GM21786 (cell line): ENCODE results near the gene SLC17A2.

Source experiments
- ATAC-seq: cut with Tn5 transposase; IDR thresholded peaks from one replicate; pipeline ENCODE4 v1.9.1; 2021; ENCODE audit not compliant: unreplicated experiment

SLC17A2 gene

DNA sequence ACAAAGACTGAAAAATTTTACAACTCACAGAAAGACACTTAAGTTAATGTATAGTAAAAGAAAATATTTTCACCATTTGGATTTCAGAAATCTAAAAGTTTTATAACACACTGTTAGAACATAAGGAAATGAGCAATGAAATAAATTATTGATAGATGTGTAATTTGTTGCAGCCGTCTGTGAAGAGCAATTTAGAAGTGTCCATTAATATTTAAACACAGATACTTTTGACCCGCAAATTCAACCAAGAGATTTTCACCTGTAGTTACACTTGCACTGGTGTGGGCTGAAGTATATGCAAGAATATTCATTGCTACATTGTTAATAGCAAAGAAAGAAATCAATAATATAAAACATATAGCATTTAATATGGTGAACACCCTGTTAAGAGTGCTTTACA is 41.9 kb downstream of the SLC17A2 start:
- ATAC-seq: no peak

DNA sequence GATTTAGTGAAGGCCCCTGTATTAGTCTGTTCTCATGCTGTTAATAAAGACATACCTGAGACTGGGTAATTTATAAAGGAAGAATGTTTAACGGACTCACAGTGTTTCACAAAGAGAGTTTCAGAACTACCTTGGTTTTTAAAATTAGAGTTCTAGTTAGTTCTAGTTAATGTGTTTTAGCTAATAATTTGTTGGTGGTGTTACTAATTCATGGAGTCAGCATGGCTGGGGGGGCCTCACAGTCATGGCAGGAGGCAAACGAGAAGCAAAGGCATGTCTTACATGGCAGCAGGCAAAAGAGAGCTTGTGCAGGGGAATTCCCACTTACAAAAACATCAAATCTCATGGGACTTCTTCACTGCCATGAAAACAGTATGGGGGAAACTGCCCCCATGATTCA is 44.4 kb downstream of the SLC17A2 start:
- ATAC-seq: no peak

DNA sequence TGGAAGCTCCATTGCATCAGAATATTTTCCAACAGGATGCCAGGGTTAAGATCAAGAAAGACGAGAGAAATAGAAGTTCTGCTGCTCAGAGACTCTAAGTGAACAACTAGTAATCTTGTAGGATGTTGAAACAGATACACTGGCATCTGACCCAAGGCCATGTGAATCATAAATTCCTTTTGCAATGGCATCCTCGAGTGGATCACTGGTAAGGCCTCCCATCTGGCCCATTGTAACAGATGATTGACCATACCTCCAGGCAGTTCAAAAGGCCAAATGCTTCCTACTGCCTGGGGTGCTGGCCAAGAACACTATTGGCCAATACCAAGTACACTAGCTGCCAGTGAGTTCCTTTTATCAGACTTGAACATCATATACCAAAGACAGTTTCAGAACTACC is 46.5 kb downstream of the SLC17A2 start:
- ATAC-seq: no peak

DNA sequence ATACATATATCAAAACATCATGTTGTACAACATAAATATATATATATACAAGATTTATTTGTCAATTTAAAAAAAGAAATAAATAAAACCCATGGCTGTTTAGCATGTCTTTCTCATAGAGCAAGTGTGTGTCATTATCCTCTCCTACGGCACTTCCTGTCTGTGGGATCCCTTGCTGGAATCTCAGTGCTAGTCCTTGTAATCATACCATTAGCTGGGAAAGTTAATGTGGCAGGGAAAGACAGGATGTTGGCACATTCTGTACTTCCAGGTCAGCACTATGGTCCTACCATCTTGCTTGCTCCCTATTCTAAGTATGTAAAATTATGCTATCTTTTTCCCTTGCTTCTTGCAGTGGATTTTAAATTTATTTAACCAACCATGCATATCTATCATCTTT is 47.0 kb downstream of the SLC17A2 start:
- ATAC-seq: no peak

DNA sequence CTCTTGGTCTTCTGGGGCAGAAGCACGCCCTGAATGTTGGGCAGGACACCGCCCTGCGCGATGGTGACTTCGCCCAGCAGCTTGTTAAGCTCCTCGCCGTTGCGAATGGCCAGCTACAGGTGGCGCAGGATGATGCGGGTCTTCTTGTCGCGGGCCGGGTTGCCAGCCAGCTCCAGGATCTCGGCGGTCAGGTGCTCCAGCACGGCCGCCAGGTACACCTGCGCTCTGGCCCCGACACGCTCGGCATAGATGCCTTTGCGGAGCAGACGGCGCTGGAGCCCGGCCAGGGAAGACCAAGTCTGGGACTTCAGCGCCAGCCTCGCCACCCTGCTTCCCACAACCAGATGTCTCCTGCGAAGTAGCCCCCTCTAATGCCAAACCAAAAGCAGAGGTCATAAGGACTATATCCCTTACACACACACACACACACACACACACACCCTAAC is 48.4 kb downstream of the SLC17A2 start:
- ATAC-seq: no peak

DNA sequence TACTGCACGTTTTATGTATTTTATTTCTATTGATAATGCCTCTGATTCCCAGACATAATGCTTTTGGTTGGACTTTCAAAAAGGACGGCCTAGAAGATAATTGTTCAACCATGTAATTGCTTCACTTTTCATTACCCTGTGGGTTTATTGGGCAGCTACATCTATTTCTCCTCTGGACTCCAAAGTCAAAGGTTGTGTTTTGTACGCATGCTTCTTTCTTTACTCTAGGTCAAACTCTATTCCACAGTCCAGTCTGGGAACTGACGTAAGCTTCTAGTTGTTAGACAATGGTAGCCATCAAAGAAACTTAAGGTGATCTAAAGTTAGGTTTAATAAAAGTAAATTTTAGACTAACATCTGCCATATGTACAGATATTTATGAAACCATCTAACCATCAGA is 49.9 kb downstream of the SLC17A2 start:
- ATAC-seq: no peak

DNA sequence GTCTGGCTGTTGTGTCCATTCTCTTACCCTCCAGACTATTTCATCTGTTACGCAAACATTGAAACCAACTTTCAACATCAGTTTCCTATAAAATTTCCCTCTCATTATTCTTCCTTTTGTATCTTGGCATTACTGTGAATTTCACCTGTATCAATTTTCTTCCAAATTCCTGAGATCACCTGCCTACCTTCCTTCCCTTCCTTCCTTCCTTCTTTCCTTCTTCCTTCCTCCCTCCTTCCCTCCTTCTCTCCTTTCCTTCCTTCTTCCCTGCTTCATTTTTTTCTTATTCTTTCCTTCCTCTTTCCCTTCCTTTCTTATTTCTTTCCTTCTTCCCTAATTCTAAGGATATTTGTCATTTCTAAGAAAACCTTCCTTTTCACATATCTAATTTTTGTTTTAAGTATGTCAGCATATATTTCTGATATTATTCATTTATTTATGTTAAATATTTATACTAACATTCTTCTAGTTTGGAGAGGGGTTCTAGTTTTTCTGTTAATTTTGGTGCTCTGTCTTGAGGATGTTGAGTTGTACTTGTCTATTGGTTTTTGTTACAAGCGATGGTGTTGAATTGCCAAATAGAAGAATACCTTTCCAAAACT is 51.7 kb downstream of the SLC17A2 start:
- ATAC-seq: no peak

DNA sequence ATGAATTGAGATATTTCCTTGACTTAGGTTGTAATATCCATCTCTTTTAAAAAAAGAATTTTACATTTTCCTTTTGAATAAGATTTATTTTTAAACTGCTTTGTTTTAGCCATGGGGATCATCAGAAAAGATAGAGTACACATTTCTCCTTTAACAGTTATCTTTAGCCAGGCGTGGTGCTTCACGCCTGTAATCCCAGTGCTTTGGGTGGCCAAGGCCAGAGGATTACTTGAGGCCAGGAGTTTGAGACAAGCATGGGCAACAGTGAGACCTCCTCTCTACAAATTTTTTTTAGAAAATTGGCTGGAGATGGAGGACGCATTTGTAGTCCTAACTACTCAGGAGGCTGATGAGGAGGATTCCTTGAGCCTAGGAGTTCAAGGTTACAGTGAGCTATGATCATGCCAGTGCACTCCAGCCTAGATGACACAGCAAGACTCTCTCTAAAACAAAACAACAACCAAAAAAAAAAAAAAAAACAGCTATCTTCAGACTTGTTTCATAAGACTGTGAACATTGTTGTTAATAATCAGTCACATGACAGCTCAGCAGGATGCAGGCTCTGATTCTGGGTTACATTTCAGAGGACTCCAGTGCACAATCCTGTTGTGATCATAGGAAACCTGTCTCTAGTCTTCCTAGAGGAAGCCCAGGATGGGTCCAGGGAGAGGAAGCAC is 54.4 kb downstream of the SLC17A2 start:
- no peak for ATAC-seq

DNA sequence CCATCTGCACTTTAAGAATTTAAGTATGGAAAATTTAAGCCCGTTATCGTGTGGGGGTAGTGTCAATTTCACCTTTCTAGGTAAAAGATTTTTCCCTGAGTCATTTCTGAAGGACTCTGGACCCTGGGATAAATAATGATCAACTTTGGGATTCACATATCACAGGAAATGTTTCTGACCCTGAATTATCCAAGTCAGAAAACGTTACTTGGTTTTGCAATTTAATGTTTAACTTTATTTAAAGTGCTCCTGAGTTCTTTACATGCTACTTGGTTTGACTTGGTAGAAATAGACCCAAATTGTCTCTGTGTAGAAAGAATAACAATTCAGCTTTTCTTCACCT is 55.0 kb downstream of the SLC17A2 start:
- no peak for ATAC-seq

DNA sequence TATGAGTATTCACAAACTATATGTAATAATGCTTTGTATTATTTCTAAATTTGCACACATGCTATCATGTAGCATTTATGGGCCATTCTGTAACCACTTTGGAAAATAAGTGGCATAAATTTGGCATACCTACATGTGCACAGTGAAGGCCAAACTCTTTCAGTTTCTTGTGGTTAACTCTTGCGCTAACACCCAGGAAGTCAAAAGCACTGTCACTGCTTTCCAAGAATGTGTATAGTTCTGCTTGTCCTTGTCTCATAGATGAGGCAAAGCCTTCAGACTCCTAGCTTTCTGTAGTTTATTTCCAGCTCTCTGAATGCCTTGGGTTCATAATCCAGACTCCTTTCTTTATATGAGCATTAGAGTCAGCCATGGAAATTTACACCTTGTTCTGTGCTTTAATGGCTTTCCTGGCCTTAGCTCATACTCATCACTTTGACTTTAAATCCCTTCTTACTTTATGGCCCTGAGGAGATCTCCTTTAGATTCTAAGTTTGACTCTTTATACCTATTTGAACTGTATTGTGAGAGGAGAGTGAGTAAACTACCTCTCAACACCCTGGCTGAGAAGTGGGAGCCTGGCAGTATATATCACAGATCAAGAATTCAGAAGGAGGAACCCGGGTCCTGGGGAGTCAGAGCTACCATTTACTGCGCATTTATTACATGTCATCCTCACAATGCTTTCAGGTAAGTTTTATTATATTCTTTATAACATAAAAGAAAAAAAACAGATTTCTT is 55.5 kb downstream of the SLC17A2 start:
- no peak for ATAC-seq

DNA sequence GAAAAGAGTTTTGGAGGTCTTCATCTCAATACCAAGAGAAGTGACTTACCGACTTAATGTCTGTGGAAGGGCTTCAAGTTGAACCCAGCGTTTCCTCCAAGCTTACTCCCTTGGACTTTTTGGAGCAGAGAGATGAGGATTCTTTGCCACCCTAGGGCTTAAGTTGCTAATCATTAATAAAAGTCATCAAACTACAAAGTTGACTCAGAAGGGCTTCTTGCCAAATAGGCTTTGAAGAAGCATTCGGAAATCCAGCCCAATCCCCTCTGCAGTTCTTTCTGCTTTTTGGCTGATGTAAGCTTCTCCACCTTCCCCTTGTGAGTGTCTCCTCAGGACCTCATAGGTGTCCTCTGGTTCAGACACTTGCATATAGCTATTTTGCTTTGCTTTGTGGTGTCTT is 56.4 kb downstream of the SLC17A2 start, which contains the start of gene SLC17A3:
TSS of gene SLC17A3 (minus strand) at position 126 of the 400 bp plus-strand sequence. CDS start 5,856 bp downstream, outside the sequence.
- no peak for ATAC-seq

DNA sequence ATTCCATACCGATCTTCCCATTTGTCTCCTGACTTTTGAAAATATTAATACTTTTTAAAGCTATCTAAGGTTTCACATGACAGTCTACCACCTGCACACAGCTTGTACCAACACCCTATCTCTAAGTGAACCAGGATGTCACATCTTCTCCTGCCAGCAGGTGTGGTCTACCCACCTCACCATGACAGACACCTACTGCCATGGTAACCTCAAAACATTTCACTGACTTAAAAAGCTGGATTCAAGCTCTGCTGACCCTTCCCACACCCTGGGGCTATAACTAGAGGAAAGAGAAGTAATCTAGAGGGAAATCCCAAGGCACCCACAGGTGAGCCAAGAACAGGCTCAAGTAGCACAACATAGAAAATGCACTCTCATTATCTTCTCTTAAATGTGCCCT is 57.7 kb downstream of the SLC17A2 start:
- ATAC-seq: no peak

DNA sequence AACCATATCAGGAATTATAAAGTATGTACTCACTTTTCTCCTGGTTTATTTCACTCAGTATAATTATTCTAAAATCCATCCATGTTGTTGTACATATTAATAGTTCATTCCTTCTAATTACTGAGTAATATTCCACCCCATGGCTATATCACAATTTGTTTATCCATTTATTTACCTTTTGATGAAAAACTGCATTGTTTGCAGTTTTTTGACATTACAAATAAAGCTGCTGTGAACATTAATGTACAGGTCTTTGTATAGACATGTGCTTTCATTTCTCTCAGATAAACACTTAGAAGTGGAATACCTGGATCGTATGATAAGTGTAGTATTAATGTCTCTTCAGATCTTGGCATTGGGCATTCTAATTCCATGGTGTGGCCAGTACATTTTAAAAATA is 60.7 kb downstream of the SLC17A2 start:
- no peak for ATAC-seq

DNA sequence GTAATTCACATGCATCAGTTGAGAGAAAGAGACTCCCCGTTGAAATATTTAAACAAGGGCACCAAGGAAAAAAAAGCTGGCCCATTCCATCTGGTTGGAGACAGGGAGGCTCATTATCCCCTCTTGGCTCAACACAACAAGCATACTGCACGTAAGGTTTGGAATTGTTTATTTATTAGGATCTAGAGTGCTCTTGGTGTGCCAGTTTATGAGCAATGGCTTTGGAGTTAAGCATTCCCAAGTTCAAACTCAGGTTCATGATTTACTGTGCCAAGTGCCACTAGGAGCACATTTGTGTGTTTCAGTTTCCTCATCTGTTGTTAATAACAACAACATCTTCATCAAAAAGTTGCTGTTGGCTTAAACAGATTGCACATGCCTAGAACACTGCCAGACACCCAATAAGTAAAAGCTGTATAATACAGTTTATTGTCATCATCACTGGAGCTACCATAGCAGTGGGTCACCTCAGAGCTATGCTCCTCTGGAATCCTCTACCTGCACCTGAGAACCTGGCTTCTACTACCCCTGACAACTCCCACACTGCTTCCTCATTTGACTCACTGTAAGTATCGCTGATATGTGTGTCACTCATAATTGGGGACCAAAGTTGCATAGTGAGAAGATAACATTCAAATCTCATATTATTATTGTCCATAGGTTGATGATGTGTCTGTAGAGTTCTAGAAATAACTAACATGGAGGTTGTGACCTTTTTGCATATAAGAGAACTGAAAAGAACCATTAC is 61.9 kb downstream of the SLC17A2 start:
- no peak for ATAC-seq

DNA sequence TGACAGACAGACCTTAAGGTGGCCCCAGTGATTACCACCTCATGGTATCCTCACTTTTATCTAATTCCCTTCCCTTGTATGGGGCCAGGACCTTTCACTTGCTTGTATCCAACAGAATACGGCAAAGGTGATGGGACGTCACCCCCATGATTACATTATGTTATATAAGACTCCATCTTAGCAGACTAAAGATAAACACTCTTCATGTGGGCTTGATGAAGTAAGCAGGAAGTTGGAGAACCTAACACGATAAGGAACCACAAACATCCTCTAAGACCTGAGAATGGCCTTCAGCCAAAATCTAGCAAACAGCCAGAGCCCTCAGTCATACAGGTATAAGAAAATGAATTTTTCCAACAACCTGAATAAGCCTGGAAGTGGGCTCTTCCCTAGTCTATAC is 64.5 kb downstream of the SLC17A2 start:
- no peak for ATAC-seq

DNA sequence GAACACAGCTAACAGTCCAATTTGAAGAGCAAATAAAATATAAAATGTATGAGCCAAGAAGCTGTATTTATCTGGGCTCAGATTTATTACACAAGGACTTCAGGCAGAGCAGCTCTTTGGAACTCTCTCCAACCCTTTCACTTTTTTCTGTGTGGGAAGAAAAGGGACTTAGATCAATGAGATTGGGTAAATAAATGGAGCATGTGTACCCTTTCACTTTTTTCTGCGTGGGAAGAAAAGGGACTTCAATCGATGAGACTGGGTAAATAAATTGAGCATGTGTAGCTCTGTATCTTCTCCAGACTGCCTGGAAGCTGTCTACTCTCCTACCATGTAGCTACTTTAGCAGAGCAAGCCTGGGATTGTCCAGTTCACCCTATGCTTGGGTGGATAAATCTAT is 67.1 kb downstream of the SLC17A2 start:
- no peak for ATAC-seq
